HG03378 (cell line): ENCODE data around the gene SHISA5.

Source experiments
- ATAC-seq: cut with Tn5 transposase; IDR thresholded peaks from one replicate; pipeline ENCODE4 v1.9.1; 2021; ENCODE audit warnings: mild to moderate bottlenecking, moderate library complexity; ENCODE audit not compliant: unreplicated experiment

The SHISA5 gene

DNA sequence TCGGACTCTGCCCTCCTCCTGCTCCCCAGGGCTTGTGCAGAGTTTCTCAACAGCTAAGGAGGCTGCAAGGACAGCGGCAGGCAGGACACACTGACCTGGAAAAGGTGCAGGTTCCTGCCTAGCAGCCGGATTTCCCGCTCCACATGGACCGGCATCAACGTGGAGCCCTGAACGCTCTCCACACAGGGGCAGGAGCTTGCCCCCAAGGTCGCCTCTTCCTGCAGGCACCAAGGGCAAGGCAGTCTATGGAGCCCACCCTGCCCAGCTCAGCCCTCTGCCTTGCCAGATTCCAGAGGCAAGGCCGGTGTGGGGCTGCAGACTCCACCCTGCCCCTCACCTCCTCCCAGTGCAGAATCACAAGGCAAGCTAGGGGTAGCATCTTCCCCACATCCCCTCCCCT is 84.8 kb downstream of the SHISA5 start:
- no peak for ATAC-seq

DNA sequence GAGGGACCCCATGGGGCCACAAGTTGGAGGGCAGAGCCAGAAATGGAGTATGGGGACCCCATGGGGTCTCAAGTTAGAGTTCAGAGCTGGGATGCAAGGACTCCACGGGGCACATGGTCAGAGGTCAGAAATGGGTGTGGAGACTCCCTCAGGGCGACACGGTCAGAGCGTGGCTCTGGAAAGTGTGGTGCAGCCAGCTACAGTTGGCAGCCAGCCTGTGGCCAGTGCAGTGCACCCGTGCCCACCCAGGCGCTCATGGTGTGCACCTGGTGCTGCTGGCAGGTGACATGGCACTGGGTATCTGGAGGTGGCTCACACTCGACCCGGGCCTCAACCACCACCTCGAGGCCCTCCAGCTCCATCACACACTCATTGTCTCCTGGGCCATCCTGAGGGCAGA is 85.3 kb downstream of the SHISA5 start:
- ATAC-seq: no peak

DNA sequence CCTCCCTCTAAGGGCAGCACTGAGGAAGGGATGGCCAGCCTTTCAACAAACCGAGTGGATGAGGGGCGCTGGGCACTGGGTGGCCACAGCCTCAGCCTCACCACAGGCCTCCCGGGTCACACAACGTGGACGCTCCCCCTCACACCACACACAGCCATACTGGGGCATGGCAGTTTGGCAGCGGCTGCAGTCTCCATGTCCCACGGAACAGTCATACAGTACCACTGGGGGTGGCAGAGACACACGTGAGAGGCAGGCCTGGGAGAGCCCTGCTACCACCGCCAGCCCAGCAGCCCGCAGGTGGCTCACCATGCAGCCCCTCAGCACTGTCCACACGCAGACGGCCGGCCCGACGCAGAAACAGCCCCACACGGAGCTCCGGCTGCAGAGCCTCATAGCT is 85.8 kb downstream of the SHISA5 start:
- no peak for ATAC-seq
